HG03135 (cell line): ENCODE measurements around the gene OTULINL.

ENCODE experiments used
- ATAC-seq: cut with Tn5 transposase; IDR thresholded peaks from one replicate; pipeline ENCODE4 v1.9.1; 2021; ENCODE audit warnings: mild to moderate bottlenecking, moderate library complexity; ENCODE audit not compliant: unreplicated experiment

Gene OTULINL

GRCh38 chr5:14576206-14576605, 5.4 kb upstream of the OTULINL start:
- ATAC-seq, result no peak

GRCh38 chr5:14577079-14577725, 4.4 kb upstream of the OTULINL start:
- no peak for ATAC-seq

- no peak for ATAC-seq
These were observed 3.6 kb upstream of the OTULINL start for GRCh38 chr5:14577971-14578370.

- ATAC-seq, result no peak
These were observed 2.3 kb upstream of the OTULINL start for GRCh38 chr5:14579246-14579645.

- no peak for ATAC-seq
These were observed 1.7 kb upstream of the OTULINL start for GRCh38 chr5:14579731-14580397.

- no peak for ATAC-seq
These were observed 1.1 kb upstream of the OTULINL start for GRCh38 chr5:14580398-14581034.

GRCh38 chr5:14581891-14582796, 552 bp downstream of the OTULINL start:
- peak; percentile 86 for ATAC-seq

GRCh38 chr5:14582797-14583137, 1.2 kb downstream of the OTULINL start:
- ATAC-seq, result no peak

GRCh38 chr5:14584848-14585247, 3.3 kb downstream of the OTULINL start:
- ATAC-seq, result no peak

- no peak for ATAC-seq
These were observed 5.6 kb downstream of the OTULINL start for GRCh38 chr5:14587150-14587549.

GRCh38 chr5:14588145-14588544, 6.6 kb downstream of the OTULINL start:
- no peak for ATAC-seq

- ATAC-seq, result no peak
These were observed 7.4 kb downstream of the OTULINL start for GRCh38 chr5:14588758-14589543.

- ATAC-seq, result no peak
These were observed 9.4 kb downstream of the OTULINL start for GRCh38 chr5:14590949-14591348.

- no peak for ATAC-seq
These were observed 10.0 kb downstream of the OTULINL start for GRCh38 chr5:14591548-14591947.

- no peak for ATAC-seq
These were observed 11.9 kb downstream of the OTULINL start for GRCh38 chr5:14593326-14594021.

- no peak for ATAC-seq
These were observed 12.9 kb downstream of the OTULINL start for GRCh38 chr5:14594378-14595074.

- peak; percentile 79 for ATAC-seq
These were observed 13.6 kb downstream of the OTULINL start for GRCh38 chr5:14595189-14595588.

GRCh38 chr5:14595891-14596290, 14.3 kb downstream of the OTULINL start:
- no peak for ATAC-seq

GRCh38 chr5:14597080-14597479, 15.5 kb downstream of the OTULINL start:
- ATAC-seq, result no peak
